ENCODE results near the gene SLC25A26. TPM values are rescaled to one million over a fixed set of nuclear protein-coding genes. Genes with fewer than 3 reads are reported as not detected.

Gene SLC25A26
- total and polyA plus RNA-seq, 2 donors (not counting 1 experiment from before 2014, with no cell fraction given): 14.2 to 29.0 TPM

DNA sequence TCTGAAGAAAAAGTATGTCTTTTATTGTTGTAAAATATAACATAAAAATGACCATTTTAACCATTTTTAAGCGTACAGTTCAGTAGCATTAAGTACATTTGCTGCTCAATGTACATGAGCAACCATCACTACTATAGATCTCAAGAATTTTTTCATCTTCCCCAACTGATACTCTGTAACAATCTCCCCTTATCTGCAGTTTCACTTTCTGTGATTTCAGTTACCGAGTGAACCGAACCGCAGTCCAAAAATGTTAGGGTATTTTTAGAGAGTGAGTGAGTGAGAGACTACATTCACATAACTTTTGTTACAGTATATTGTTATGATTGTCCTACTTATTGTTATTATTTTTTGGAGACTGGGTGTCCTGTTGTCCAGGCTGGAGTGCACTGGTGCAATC lies 9.0 kb upstream of the SLC25A26 start:
- Histone ChIP-seq H3K79me2 (ENCODE audit: control insufficient read depth, insufficient read depth, low read length) (no peaks in the 10 kb centered on the region), H4K20me1 (ENCODE audit: control insufficient read depth, extremely low read depth, insufficient read depth, low read length) (no peaks in the 10 kb centered on the region), H3K4me2 (ENCODE audit: extremely low read depth, insufficient read depth, low read length) (peak overlapping the region; percentile 25), H2AFZ (ENCODE audit: low read length) (no peak overlapping the region), H3K36me3 (ENCODE audit: control insufficient read depth, insufficient read depth, low read length) (no peaks in the 10 kb centered on the region), H3K9ac (ENCODE audit: insufficient read depth, low read length) (no peak overlapping the region), H3K9me3 (ENCODE audit: control insufficient read depth, insufficient read depth, low read depth, low read length) (no peaks in the 10 kb centered on the region), H3K4me3 (replicated peaks in 1 of 4; ENCODE audit: control extremely low read depth in 1 of 4, insufficient read depth in 1 of 4, low read depth in 3 of 4, low read length in 4 of 4) (no peak overlapping the region), H3K27me3 (ENCODE audit: control insufficient read depth, insufficient read depth, low read length) (no peaks in the 10 kb centered on the region), H3K27ac (ENCODE audit: insufficient read depth, low read length) (no peak overlapping the region), H3K4me1 (ENCODE audit: control insufficient read depth, extremely low read depth, insufficient read depth, low read length) (no peaks in the 10 kb centered on the region)
- TF ChIP-seq, protein P1, sequence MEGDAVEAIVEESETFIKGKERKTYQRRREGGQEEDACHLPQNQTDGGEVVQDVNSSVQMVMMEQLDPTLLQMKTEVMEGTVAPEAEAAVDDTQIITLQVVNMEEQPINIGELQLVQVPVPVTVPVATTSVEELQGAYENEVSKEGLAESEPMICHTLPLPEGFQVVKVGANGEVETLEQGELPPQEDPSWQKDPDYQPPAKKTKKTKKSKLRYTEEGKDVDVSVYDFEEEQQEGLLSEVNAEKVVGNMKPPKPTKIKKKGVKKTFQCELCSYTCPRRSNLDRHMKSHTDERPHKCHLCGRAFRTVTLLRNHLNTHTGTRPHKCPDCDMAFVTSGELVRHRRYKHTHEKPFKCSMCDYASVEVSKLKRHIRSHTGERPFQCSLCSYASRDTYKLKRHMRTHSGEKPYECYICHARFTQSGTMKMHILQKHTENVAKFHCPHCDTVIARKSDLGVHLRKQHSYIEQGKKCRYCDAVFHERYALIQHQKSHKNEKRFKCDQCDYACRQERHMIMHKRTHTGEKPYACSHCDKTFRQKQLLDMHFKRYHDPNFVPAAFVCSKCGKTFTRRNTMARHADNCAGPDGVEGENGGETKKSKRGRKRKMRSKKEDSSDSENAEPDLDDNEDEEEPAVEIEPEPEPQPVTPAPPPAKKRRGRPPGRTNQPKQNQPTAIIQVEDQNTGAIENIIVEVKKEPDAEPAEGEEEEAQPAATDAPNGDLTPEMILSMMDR (conservative IDR thresholded peaks at IDR 0.05 in 1 of 2, IDR thresholded peaks at IDR 0.05 in 1 of 2; ENCODE audit: low read depth in 1 of 2, low read length in 2 of 2): no peak
- no peak for TF ChIP-seq EZH2 (IDR thresholded peaks at IDR 0.05; ENCODE audit: low read length, missing control alignments)
- no peak for DNase-seq (ENCODE audit: low read depth in 2 of 2)

DNA sequence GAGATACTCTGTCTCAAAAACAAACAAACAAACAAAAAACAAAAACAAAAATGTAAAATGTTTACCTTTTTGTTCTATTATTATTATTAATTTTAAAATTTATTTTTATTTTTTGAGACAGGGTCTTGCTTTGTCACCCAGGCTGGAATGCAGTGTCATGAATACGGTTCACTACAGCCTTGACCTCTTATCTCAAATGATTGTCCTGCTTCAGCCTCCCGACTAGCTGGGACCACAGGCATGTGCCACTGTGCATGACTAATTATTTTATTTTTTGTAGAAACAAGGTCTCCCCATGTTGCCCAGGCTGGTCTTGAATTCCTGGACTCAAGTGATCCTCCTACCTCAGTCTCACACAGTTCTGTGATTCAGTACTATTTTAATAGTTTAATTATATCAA lies 5.7 kb upstream of the SLC25A26 start:
- Histone ChIP-seq H4K20me1 (ENCODE audit: control insufficient read depth, extremely low read depth, insufficient read depth, low read length) (no peaks in the 10 kb centered on the region), H3K4me1 (ENCODE audit: control insufficient read depth, extremely low read depth, insufficient read depth, low read length) (no peaks in the 10 kb centered on the region), H2AFZ (ENCODE audit: low read length) (no peak overlapping the region), H3K36me3 (ENCODE audit: control insufficient read depth, insufficient read depth, low read length) (no peaks in the 10 kb centered on the region), H3K9me3 (ENCODE audit: control insufficient read depth, insufficient read depth, low read depth, low read length) (no peaks in the 10 kb centered on the region), H3K9ac (ENCODE audit: insufficient read depth, low read length) (no peak overlapping the region), H3K27me3 (ENCODE audit: control insufficient read depth, insufficient read depth, low read length) (no peaks in the 10 kb centered on the region), H3K79me2 (ENCODE audit: control insufficient read depth, insufficient read depth, low read length) (no peaks in the 10 kb centered on the region), H3K27ac (ENCODE audit: insufficient read depth, low read length) (no peak overlapping the region), H3K4me2 (ENCODE audit: extremely low read depth, insufficient read depth, low read length) (no peak overlapping the region), H3K4me3 (replicated peaks in 1 of 4; ENCODE audit: control extremely low read depth in 1 of 4, insufficient read depth in 1 of 4, low read depth in 3 of 4, low read length in 4 of 4) (no peak overlapping the region)
- TF ChIP-seq EZH2 (IDR thresholded peaks at IDR 0.05; ENCODE audit: low read length, missing control alignments): no peak
- TF ChIP-seq, protein P1 (conservative IDR thresholded peaks at IDR 0.05 in 1 of 2, IDR thresholded peaks at IDR 0.05 in 1 of 2; ENCODE audit: low read depth in 1 of 2, low read length in 2 of 2): no peak
- DNase-seq (ENCODE audit: low read depth in 2 of 2): no peak

DNA sequence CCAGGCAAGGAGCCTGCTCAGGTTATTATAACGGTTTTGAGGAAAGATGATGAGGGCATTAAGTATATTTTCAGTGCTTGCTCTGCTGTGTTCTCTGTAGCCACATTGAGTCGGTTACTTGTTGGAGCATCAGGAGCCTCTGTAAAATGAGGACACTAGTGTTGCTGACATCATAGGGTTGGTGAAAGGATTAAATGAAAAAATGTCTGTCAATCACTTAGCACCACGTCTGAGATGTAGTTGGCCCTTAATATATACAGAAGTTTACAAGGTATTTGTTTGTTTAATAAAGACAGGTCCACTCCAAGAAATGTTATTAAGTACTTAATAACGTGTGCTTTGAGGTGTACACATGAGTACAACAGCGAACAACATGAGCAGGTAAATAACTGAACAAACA lies 735 bp upstream of the SLC25A26 start:
- peak overlapping the region in 2 of 4 experiments; percentile 78 to 85 for H3K4me3 ChIP-seq (replicated peaks in 1 of 4; ENCODE audit: control extremely low read depth in 1 of 4, insufficient read depth in 1 of 4, low read depth in 3 of 4, low read length in 4 of 4)
- no peak overlapping the region for H3K9ac ChIP-seq (ENCODE audit: insufficient read depth, low read length)
- H2AFZ ChIP-seq (ENCODE audit: low read length): no peak overlapping the region

More for the DNA sequence above, 735 bp upstream of the SLC25A26 start:
- Histone ChIP-seq H3K27ac (ENCODE audit: insufficient read depth, low read length) (no peak overlapping the region), H3K4me1 (ENCODE audit: control insufficient read depth, extremely low read depth, insufficient read depth, low read length) (peaks cover 2% of the 10 kb centered on the region), H3K27me3 (ENCODE audit: control insufficient read depth, insufficient read depth, low read length) (no peaks in the 10 kb centered on the region), H4K20me1 (ENCODE audit: control insufficient read depth, extremely low read depth, insufficient read depth, low read length) (no peaks in the 10 kb centered on the region), H3K9me3 (ENCODE audit: control insufficient read depth, insufficient read depth, low read depth, low read length) (no peaks in the 10 kb centered on the region), H3K79me2 (ENCODE audit: control insufficient read depth, insufficient read depth, low read length) (no peaks in the 10 kb centered on the region), H3K4me2 (ENCODE audit: extremely low read depth, insufficient read depth, low read length) (no peak overlapping the region), H3K36me3 (ENCODE audit: control insufficient read depth, insufficient read depth, low read length) (no peaks in the 10 kb centered on the region)
- DNase-seq (ENCODE audit: low read depth in 2 of 2): no peak
- TF ChIP-seq, protein P1 (conservative IDR thresholded peaks at IDR 0.05 in 1 of 2, IDR thresholded peaks at IDR 0.05 in 1 of 2; ENCODE audit: low read depth in 1 of 2, low read length in 2 of 2): no peak
- TF ChIP-seq EZH2 (IDR thresholded peaks at IDR 0.05; ENCODE audit: low read length, missing control alignments): no peak
